IMR-90 (cell line): Measurements from ENCODE around the gene GIT2. TPM values are rescaled to one million over a fixed set of nuclear protein-coding genes. Genes with fewer than 3 reads are reported as not detected.

Experiments
- ATAC-seq: fragments of 200-7000 bp; cut with Tn5 transposase; 2 replicates; pipeline ENCODE4 v1.9.1; 2020; ENCODE audit warnings: low read depth, mild to moderate bottlenecking, moderate library complexity
- BruUV-seq: library from RNA; stranded (reverse); fragments of 400-500 nt; replicated peaks from 2 replicates; lab custom pipeline; 2021; lab: Mats Ljungman, UMichigan
- CTCF ChIA-PET: fragments of 300-600 bp; formaldehyde crosslinking; extraction: SDS; loops from one replicate; lab custom pipeline; 2021; ENCODE audit warnings: antibody characterized with exemption; lab: Yijun Ruan, JAX
- POLR2A ChIA-PET: fragments of 300-600 bp; sonication (Branson Sonifier 250); formaldehyde crosslinking; loops from one replicate; lab custom pipeline; 2022; ENCODE audit warnings: antibody characterized with exemption; ENCODE audit not compliant: unreplicated experiment; lab: Charles Lee
- DNase-seq: peaks from one replicate; pipeline ENCODE4 v3.0.0; 2013
- H2AFZ ChIP-seq: replicated peaks from 2 replicates; pipeline ENCODE3; 2013; ENCODE audit warnings: low read length, mild to moderate bottlenecking; ENCODE audit not compliant: poor library complexity
- H2AK5ac ChIP-seq: 2 replicates; pipeline ENCODE4 v1.6.1; 2013; ENCODE audit warnings: low read depth, low read length, inconsistent platforms
- H2AK9ac ChIP-seq: replicated peaks from 2 replicates; pipeline ENCODE3; 2013; ENCODE audit warnings: mild to moderate bottlenecking, low read depth, low read length, moderate library complexity; ENCODE audit not compliant: poor library complexity
- H2BK120ac ChIP-seq: 2 replicates; pipeline ENCODE4 v1.6.1; 2013; ENCODE audit warnings: low read depth, low read length, inconsistent platforms
- H2BK15ac ChIP-seq: 3 replicates; pipeline ENCODE4 v1.6.1; 2013; ENCODE audit warnings: low read depth, low read length, inconsistent platforms
- H2BK20ac ChIP-seq: 2 replicates; pipeline ENCODE4 v1.6.1; 2013; ENCODE audit warnings: low read depth, mild to moderate bottlenecking, inconsistent platforms, low read length, moderate library complexity
- H2BK5ac ChIP-seq: 2 replicates; pipeline ENCODE4 v1.6.1; 2013; ENCODE audit warnings: mild to moderate bottlenecking, low read depth, low read length, inconsistent platforms; ENCODE audit not compliant: poor library complexity, severe bottlenecking
- H3K14ac ChIP-seq: replicated peaks from 2 replicates; pipeline ENCODE4 v1.6.1; 2013; ENCODE audit warnings: low read depth, low read length, inconsistent platforms
- H3K18ac ChIP-seq: 2 replicates; pipeline ENCODE4 v1.6.1; 2013; ENCODE audit warnings: low read depth, low read length, control low read depth
- H3K23ac ChIP-seq: 2 replicates; pipeline ENCODE4 v1.6.1; 2013; ENCODE audit warnings: low read depth, low read length, inconsistent platforms
- H3K27ac ChIP-seq: 2 replicates; pipeline ENCODE4 v1.5.1; 2013; ENCODE audit warnings: mild to moderate bottlenecking, control low read depth, low read length; ENCODE audit not compliant: insufficient read depth
- H3K27me3 ChIP-seq: 2 replicates; pipeline ENCODE4 v1.6.1; 2013; ENCODE audit warnings: low read length; ENCODE audit not compliant: control insufficient read depth, insufficient read depth
- H3K36me3 ChIP-seq: 2 replicates; pipeline ENCODE4 v1.6.1; 2013; ENCODE audit warnings: low read length, mixed read lengths; ENCODE audit not compliant: control insufficient read depth, insufficient read depth
- H3K4ac ChIP-seq: 2 replicates; pipeline ENCODE4 v1.6.1; 2013; ENCODE audit warnings: low read depth, low read length, inconsistent platforms
- H3K4me1 ChIP-seq: 2 replicates; pipeline ENCODE4 v1.6.1; 2013; ENCODE audit warnings: low read length, mixed read lengths; ENCODE audit not compliant: control insufficient read depth, insufficient read depth
- H3K4me2 ChIP-seq: 2 replicates; pipeline ENCODE4 v1.6.1; 2013; ENCODE audit warnings: low read depth, mild to moderate bottlenecking, control low read depth, low read length, moderate library complexity
- H3K4me3 ChIP-seq: 2 replicates; pipeline ENCODE4 v1.5.1; 2013; ENCODE audit warnings: low read depth, mild to moderate bottlenecking, control low read depth, low read length, moderate library complexity; ENCODE audit not compliant: insufficient read depth
- H3K56ac ChIP-seq: 2 replicates; pipeline ENCODE4 v1.6.1; 2013; ENCODE audit warnings: low read length, inconsistent platforms; ENCODE audit not compliant: insufficient read depth; ENCODE audit errors: extremely low read depth
- H3K79me1 ChIP-seq, 2 experiments: 2 replicates each; pipeline ENCODE4 v1.6.1; 2013; ENCODE audit warnings: low read length in 2 of 2, inconsistent platforms in 1 of 2, low read depth in 1 of 2
- H3K9ac ChIP-seq: 2 replicates; pipeline ENCODE4 v1.6.1; 2013; ENCODE audit warnings: low read depth, low read length, control low read depth
- H3K9me1 ChIP-seq: 2 replicates; pipeline ENCODE4 v1.6.1; 2013; ENCODE audit warnings: low read length, inconsistent platforms; ENCODE audit not compliant: insufficient read depth
- H3K9me3 ChIP-seq: 2 replicates; pipeline ENCODE4 v1.6.1; 2013; ENCODE audit warnings: low read length; ENCODE audit not compliant: control insufficient read depth, insufficient read depth
- H4K20me1 ChIP-seq: 2 replicates; pipeline ENCODE4 v1.6.1; 2013; ENCODE audit warnings: low read length, inconsistent platforms; ENCODE audit not compliant: insufficient read depth
- H4K5ac ChIP-seq: 2 replicates; pipeline ENCODE4 v1.6.1; 2013; ENCODE audit warnings: mild to moderate bottlenecking, low read depth, low read length, control low read depth
- H4K8ac ChIP-seq, 2 experiments: 2 replicates each; pipeline ENCODE4 v1.6.1; 2013; ENCODE audit warnings: low read depth in 2 of 2, low read length in 2 of 2, control low read depth in 1 of 2, inconsistent platforms in 1 of 2
- H4K91ac ChIP-seq: 2 replicates; pipeline ENCODE4 v1.6.1; 2013; ENCODE audit warnings: low read depth, low read length, inconsistent platforms; ENCODE audit not compliant: insufficient read depth
- BHLHE40 ChIP-seq: fragments of 150-350 bp; IDR thresholded peaks from 2 replicates; pipeline ENCODE4 v1.6.1; 2016; ENCODE audit warnings: mild to moderate bottlenecking, low read depth, low read length
- CEBPB ChIP-seq: IDR thresholded peaks from 2 replicates; pipeline ENCODE4 v1.6.1; 2012; ENCODE audit warnings: low read depth, low read length, improper control_type of control experiment
- CHD1 ChIP-seq: IDR thresholded peaks from 2 replicates; pipeline ENCODE4 v1.6.1; 2012; ENCODE audit warnings: low read depth, low read length, improper control_type of control experiment
- FOS ChIP-seq: fragments of 150-350 bp; IDR thresholded peaks from 2 replicates; pipeline ENCODE4 v1.6.1; 2016; ENCODE audit warnings: low read depth, low read length
- MAFK ChIP-seq: IDR thresholded peaks from 2 replicates; pipeline ENCODE4 v1.6.1; 2012; ENCODE audit warnings: low read depth, low read length, improper control_type of control experiment
- MXI1 ChIP-seq: IDR thresholded peaks from 2 replicates; pipeline ENCODE4 v1.6.1; 2012; ENCODE audit warnings: low read depth, mild to moderate bottlenecking, low read length, moderate library complexity, borderline replicate concordance
- NFE2L2 ChIP-seq: fragments of 150-350 bp; IDR thresholded peaks from 2 replicates; pipeline ENCODE4 v1.6.1; 2016; ENCODE audit warnings: low read depth, mild to moderate bottlenecking, low read length
- POLR2A ChIP-seq: IDR thresholded peaks from 2 replicates; pipeline ENCODE4 v1.6.1; 2012; ENCODE audit warnings: mild to moderate bottlenecking, low read depth, low read length
- RAD21 ChIP-seq: IDR thresholded peaks from 2 replicates; pipeline ENCODE4 v1.6.1; 2012; ENCODE audit warnings: low read length, improper control_type of control experiment
- RCOR1 ChIP-seq: IDR thresholded peaks from 2 replicates; pipeline ENCODE4 v1.6.1; 2012; ENCODE audit warnings: mild to moderate bottlenecking, low read length, improper control_type of control experiment; ENCODE audit not compliant: insufficient replicate concordance
- RFX5 ChIP-seq: IDR thresholded peaks from 2 replicates; pipeline ENCODE4 v1.8.0; 2012; ENCODE audit warnings: low read depth, mild to moderate bottlenecking, low read length, moderate library complexity
- WGBS, 2 experiments: methylation state at CpG; one replicate each; pipeline versions ENCODE4 v1.1.5 to v1.1.7; 2013; ENCODE audit warnings: missing lambda C conversion rate in 2 of 2; ENCODE audit not compliant: insufficient read length in 1 of 2; ENCODE audit errors: extremely low coverage in 2 of 2; 5-methylcytosine and 5-hydroxymethylcytosine counted together
- dilution Hi-C: fragments of 300-500 bp; cut with HindIII; formaldehyde crosslinking; loops from one replicate; pipeline ENCODE4 v1.14.3; 2018; ENCODE audit warnings: low sequenced_read_pairs; ENCODE audit not compliant: unreplicated experiment
- in situ Hi-C: fragments of 300-500 bp; cut with MboI; formaldehyde crosslinking; loops from 3 replicates; pipeline ENCODE4 v1.14.3; 2019; ENCODE audit warnings: low sequenced_read_pairs, inconsistent platforms, mixed read lengths
- intact Hi-C: fragments of 100-400 bp; cut with micrococcal nuclease; formaldehyde crosslinking; loops from 2 replicates; pipeline ENCODE4 v1.10.0; 2022
- polyA plus RNA-seq, 3 experiments: library from polyadenylated mRNA; depleted of rRNA; stranded (reverse); fragments of >200 nt; gene quantifications; 2 replicates each; pipeline ENCODE4 v1.2.3, GENCODE V29; 2012; ENCODE audit warnings: low replicate concordance in 1 of 3
- total RNA-seq: library from RNA; depleted of rRNA; stranded (reverse); fragments of >200 nt; gene quantifications from 2 replicates; pipeline ENCODE4 v1.2.3, GENCODE V29; 2012
- TF ChIP-seq, protein P1 (sequence below): conservative IDR thresholded peaks from 2 replicates; pipeline ENCODE4 v1.5.1; 2012; ENCODE audit warnings: mild to moderate bottlenecking, low read depth, low read length, improper control_type of control experiment
- TF ChIP-seq, protein P2 (sequence below): fragments of 150-350 bp; IDR thresholded peaks from 2 replicates; pipeline ENCODE4 v1.6.1; 2016; ENCODE audit warnings: low read depth, mild to moderate bottlenecking, low read length, moderate library complexity, borderline replicate concordance
- TF ChIP-seq, protein P3 (sequence below): fragments of 150-350 bp; IDR thresholded peaks from 2 replicates; pipeline ENCODE4 v1.6.1; 2017; ENCODE audit warnings: mild to moderate bottlenecking, antibody characterized with exemption, low read length, low read depth

GIT2 gene
- total and polyA plus RNA-seq, 2 of the 4 experiments (the other 2 are of a cell fraction), result 48.0 to 71.9 TPM

DNA sequence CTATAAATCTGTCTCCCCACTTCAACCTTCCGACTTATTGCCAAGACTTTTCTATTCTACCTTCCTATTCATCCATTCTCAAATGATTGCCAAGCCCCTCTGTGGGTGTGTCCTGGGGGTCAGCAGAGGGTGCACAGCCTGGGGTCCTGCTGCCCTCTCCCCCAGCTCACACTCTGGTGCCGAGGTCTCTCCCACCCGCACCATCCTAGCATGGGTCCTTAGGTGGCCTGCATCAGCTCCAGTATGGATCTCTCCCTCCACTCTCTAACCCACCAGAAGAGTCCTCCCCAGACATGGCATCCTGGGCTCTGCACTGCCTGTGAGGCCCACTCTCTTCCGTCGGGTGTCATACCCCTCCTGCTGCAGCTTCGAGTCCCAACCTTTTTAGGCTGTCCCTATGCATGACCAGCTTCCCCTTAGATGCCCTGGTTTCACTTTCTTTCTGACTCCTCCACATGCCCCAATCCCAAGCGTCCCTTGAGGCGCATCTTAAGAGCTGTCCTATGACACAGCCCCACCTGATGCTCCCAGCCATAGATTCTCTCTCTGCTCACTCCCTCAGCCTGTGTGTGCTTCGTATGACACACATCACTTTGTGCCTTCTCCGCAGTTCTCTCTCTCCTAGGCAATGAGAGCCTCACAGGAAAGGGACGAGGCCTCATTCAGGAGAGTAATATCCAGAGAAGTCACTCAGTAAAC, 43.9 kb downstream of the GIT2 start:
- Histone ChIP-seq H3K27me3 (no peaks in the 10 kb centered on the region), H4K20me1 (peaks cover 8% of the 10 kb centered on the region; the same call in 1 of the 2 replicates), H3K4me2 (no peak overlapping the region), H2BK120ac (peak overlapping the region; percentile 87), H2AFZ (peak overlapping the region; percentile 64), H3K14ac (peak overlapping the region; percentile 80), H3K4me3 (no peak overlapping the region), H2BK15ac (peak overlapping the region; percentile 98; the same call in 2 of the 3 replicates), H2AK9ac (peak overlapping the region; percentile 92), H3K27ac (peak overlapping the region; percentile 75), H3K4ac (peak overlapping the region; percentile 81), H2AK5ac (peak overlapping the region; percentile 98), H4K8ac (peak overlapping the region; percentile 69 to 90), H3K4me1 (peaks cover 36% of the 10 kb centered on the region), H2BK20ac (peak overlapping the region; percentile 76), H4K5ac (peak overlapping the region; percentile 42; the same call in 1 of the 2 replicates), H4K91ac (peak overlapping the region; percentile 95), H3K9me1 (peaks cover 27% of the 10 kb centered on the region), H2BK5ac (peak overlapping the region; percentile 98), H3K9me3 (no peaks in the 10 kb centered on the region), H3K36me3 (peaks cover 17% of the 10 kb centered on the region), H3K79me1 (peaks cover 14 to 39% of the 10 kb centered on the region in 2 experiments), H3K56ac (peak overlapping the region; percentile 53; the same call in 1 of the 2 replicates), H3K18ac (peak overlapping the region; percentile 34), H3K9ac (0 out of 2 replicates have a peak overlapping the region, but pooled peaks have one; percentile 0), H3K23ac (peak overlapping the region; percentile 69)
- ATAC-seq (no peak), DNase-seq (no peak)
- POLR2A ChIA-PET, result no interaction called here
- CTCF ChIA-PET, result no interaction called here
- BruUV-seq, result no TSS peak
- dilution Hi-C loops (no loop called here), in situ Hi-C loops (no loop called here), intact Hi-C loops (no loop called here)
- TF ChIP-seq RFX5 (no peak), CEBPB (no peak), RAD21 (no peak), FOS (no peak), NFE2L2 (no peak), BHLHE40 (no peak), RCOR1 (no peak), CHD1 (no peak), MAFK (no peak), POLR2A (no peak), MXI1 (no peak)
- TF ChIP-seq, protein P1, sequence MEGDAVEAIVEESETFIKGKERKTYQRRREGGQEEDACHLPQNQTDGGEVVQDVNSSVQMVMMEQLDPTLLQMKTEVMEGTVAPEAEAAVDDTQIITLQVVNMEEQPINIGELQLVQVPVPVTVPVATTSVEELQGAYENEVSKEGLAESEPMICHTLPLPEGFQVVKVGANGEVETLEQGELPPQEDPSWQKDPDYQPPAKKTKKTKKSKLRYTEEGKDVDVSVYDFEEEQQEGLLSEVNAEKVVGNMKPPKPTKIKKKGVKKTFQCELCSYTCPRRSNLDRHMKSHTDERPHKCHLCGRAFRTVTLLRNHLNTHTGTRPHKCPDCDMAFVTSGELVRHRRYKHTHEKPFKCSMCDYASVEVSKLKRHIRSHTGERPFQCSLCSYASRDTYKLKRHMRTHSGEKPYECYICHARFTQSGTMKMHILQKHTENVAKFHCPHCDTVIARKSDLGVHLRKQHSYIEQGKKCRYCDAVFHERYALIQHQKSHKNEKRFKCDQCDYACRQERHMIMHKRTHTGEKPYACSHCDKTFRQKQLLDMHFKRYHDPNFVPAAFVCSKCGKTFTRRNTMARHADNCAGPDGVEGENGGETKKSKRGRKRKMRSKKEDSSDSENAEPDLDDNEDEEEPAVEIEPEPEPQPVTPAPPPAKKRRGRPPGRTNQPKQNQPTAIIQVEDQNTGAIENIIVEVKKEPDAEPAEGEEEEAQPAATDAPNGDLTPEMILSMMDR, result no peak
- TF ChIP-seq, protein P2, sequence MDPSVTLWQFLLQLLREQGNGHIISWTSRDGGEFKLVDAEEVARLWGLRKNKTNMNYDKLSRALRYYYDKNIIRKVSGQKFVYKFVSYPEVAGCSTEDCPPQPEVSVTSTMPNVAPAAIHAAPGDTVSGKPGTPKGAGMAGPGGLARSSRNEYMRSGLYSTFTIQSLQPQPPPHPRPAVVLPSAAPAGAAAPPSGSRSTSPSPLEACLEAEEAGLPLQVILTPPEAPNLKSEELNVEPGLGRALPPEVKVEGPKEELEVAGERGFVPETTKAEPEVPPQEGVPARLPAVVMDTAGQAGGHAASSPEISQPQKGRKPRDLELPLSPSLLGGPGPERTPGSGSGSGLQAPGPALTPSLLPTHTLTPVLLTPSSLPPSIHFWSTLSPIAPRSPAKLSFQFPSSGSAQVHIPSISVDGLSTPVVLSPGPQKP, result no peak
- TF ChIP-seq, protein P3, sequence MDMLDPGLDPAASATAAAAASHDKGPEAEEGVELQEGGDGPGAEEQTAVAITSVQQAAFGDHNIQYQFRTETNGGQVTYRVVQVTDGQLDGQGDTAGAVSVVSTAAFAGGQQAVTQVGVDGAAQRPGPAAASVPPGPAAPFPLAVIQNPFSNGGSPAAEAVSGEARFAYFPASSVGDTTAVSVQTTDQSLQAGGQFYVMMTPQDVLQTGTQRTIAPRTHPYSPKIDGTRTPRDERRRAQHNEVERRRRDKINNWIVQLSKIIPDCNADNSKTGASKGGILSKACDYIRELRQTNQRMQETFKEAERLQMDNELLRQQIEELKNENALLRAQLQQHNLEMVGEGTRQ, result no peak
- 95% methylated on average over 4 of the region's 11 CpGs; no CpG with 5 or more reads in 1 of the 2 experiments for WGBS, 2 experiments
